ENCODE results near the gene SACM1L. TPM values are rescaled to one million over a fixed set of nuclear protein-coding genes. Genes with fewer than 3 reads are reported as not detected.

SACM1L gene
- total and polyA plus RNA-seq, 2 of the 4 experiments (the other 2 are of a cell fraction), result 19.0 to 40.9 TPM

DNA sequence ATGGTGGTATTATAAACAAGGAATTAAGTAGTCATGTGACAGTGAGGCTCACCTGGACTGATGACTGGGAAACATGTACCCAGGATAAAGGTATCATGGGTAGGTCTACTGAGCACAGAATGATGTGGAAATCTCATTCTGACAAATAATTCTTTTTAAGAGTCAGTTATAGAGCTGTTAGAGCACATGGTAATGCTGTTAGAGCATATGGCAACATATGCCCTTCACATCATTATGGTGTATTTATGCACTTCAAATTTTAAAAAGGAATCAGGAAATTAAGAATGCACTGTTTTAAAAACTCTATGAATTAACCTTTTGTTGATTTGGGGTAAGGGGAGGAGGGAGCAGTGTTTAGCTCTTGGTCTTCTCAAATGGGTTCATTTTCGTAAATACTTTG is 105.5 kb downstream of the SACM1L start:
- Histone ChIP-seq H3K4me2 (ENCODE audit: low read depth, low read length) (no peak overlapping the region), H3K4me3 (ENCODE audit: insufficient read depth, low read depth, low read length) (no peak overlapping the region), H3K9me1 (ENCODE audit: insufficient read depth, low read length) (no peaks in the 10 kb centered on the region), H3K14ac (replicated peaks; ENCODE audit: low read depth, low read length) (no peak overlapping the region), H2BK120ac (ENCODE audit: low read depth, low read length) (no peak overlapping the region), H3K9ac (ENCODE audit: low read depth, low read length) (no peak overlapping the region), H4K8ac (ENCODE audit: low read depth in 2 of 2, low read length in 2 of 2) (no peak overlapping the region), H3K23ac (ENCODE audit: low read depth, low read length) (no peak overlapping the region), H4K91ac (ENCODE audit: insufficient read depth, low read depth, low read length) (no peak overlapping the region), H3K4ac (ENCODE audit: low read depth, low read length) (no peak overlapping the region), H3K27ac (ENCODE audit: insufficient read depth, low read length) (no peak overlapping the region), H3K36me3 (ENCODE audit: control insufficient read depth, insufficient read depth, low read length) (no peaks in the 10 kb centered on the region), H2AK9ac (replicated peaks; ENCODE audit: low read depth, low read length, poor library complexity) (no peak overlapping the region), H3K18ac (ENCODE audit: low read depth, low read length) (no peak overlapping the region), H3K4me1 (ENCODE audit: control insufficient read depth, insufficient read depth, low read length) (peaks cover 5% of the 10 kb centered on the region; the same call in 1 of the 2 replicates), H4K5ac (ENCODE audit: low read depth, low read length) (no peak overlapping the region), H2AFZ (replicated peaks; ENCODE audit: low read length, poor library complexity) (no peak overlapping the region), H3K56ac (ENCODE audit: extremely low read depth, insufficient read depth, low read length) (no peak overlapping the region), H4K20me1 (ENCODE audit: insufficient read depth, low read length) (no peaks in the 10 kb centered on the region; the same call in none of the 2 replicates), H2BK5ac (ENCODE audit: low read depth, low read length, poor library complexity, severe bottlenecking) (no peak overlapping the region), H3K79me1 (ENCODE audit: low read depth in 1 of 2, low read length in 2 of 2) (no peaks in the 10 kb centered on the region), H2AK5ac (ENCODE audit: low read depth, low read length) (no peak overlapping the region), H3K9me3 (ENCODE audit: control insufficient read depth, insufficient read depth, low read length) (peaks cover 6% of the 10 kb centered on the region), H2BK20ac (ENCODE audit: low read depth, low read length) (no peak overlapping the region), H3K27me3 (ENCODE audit: control insufficient read depth, insufficient read depth, low read length) (peaks cover 87% of the 10 kb centered on the region), H2BK15ac (ENCODE audit: low read depth, low read length) (no peak overlapping the region)
- intact Hi-C loops (cut with micrococcal nuclease) (no loop called here), in situ Hi-C loops (cut with MboI; ENCODE audit: low sequenced_read_pairs) (no loop called here), dilution Hi-C loops (cut with HindIII; ENCODE audit: low sequenced_read_pairs, unreplicated experiment) (no loop called here)
- BruUV-seq (replicated peaks), result no TSS peak
- ChIA-PET CTCF (interaction anchor here (0.6 kb wide), 1 partner anchor 170 kb away, joined by 3 read pairs; no protein-coding TSS in a partner anchor), POLR2A (ENCODE audit: unreplicated experiment) (no interaction called here)
- WGBS, 2 experiments (ENCODE audit: extremely low coverage in 2 of 2, insufficient read length in 1 of 2), result no CpG with 5 or more reads among the region's 1 CpG
- no peak for ATAC-seq (ENCODE audit: low read depth)
- TF ChIP-seq, protein P1, sequence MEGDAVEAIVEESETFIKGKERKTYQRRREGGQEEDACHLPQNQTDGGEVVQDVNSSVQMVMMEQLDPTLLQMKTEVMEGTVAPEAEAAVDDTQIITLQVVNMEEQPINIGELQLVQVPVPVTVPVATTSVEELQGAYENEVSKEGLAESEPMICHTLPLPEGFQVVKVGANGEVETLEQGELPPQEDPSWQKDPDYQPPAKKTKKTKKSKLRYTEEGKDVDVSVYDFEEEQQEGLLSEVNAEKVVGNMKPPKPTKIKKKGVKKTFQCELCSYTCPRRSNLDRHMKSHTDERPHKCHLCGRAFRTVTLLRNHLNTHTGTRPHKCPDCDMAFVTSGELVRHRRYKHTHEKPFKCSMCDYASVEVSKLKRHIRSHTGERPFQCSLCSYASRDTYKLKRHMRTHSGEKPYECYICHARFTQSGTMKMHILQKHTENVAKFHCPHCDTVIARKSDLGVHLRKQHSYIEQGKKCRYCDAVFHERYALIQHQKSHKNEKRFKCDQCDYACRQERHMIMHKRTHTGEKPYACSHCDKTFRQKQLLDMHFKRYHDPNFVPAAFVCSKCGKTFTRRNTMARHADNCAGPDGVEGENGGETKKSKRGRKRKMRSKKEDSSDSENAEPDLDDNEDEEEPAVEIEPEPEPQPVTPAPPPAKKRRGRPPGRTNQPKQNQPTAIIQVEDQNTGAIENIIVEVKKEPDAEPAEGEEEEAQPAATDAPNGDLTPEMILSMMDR (conservative IDR thresholded peaks at IDR 0.05; ENCODE audit: low read depth, low read length), result no peak
- TF ChIP-seq POLR2A (IDR thresholded peaks at IDR 0.05; ENCODE audit: low read depth, low read length) (no peak), RCOR1 (IDR thresholded peaks at IDR 0.05; ENCODE audit: insufficient replicate concordance, low read length) (no peak), SMC3 (IDR thresholded peaks at IDR 0.05; ENCODE audit: low read depth, low read length) (no peak), RAD21 (IDR thresholded peaks at IDR 0.05; ENCODE audit: low read length) (no peak), MAFK (IDR thresholded peaks at IDR 0.05; ENCODE audit: low read depth, low read length) (no peak), CEBPB (IDR thresholded peaks at IDR 0.05; ENCODE audit: low read depth, low read length) (no peak), RFX5 (IDR thresholded peaks at IDR 0.05; ENCODE audit: low read depth, low read length) (no peak)
- no peak for DNase-seq

Small RNA genes within 50 kb of the gene (microRNA-seq; reads per million reads assigned to microRNA genes)
- not detected for gene RN7SL145P (ENCODE audit: insufficient read depth, insufficient read length)

Small RNA genes within 50 kb of the gene (small RNA-seq; reads per million reads assigned to genes)
- gene RN7SL145P, result 0 reads per million in 5 experiments

Other genes starting within 250 kb of the SACM1L start
- 21.5 and 22.5 TPM in 2 replicates for gene LIMD1, start 94.6 kb upstream of the SACM1L start, total RNA-seq (2012; rRNA removed)
- gene LIMD1, start 94.6 kb upstream of the SACM1L start, polyA plus RNA-seq (2012; rRNA removed), result 20.5 and 20.9 TPM in 2 replicates
- gene SLC6A20, start 107.1 kb downstream of the SACM1L start, total RNA-seq (2012; rRNA removed), result not detected in 2 replicates
- not detected in 2 replicates for gene SLC6A20, start 107.1 kb downstream of the SACM1L start, polyA plus RNA-seq (2012; rRNA removed)
- gene LZTFL1, start 152.7 kb downstream of the SACM1L start, total RNA-seq (2012; rRNA removed), result 10.4 and 11.4 TPM in 2 replicates
- gene LZTFL1, start 152.7 kb downstream of the SACM1L start, polyA plus RNA-seq (2012; rRNA removed), result 8.3 and 10.3 TPM in 2 replicates
- not detected in 2 replicates for gene CCR9, start 197.1 kb downstream of the SACM1L start, total RNA-seq (2012; rRNA removed)
- not detected in 2 replicates for gene CCR9, start 197.1 kb downstream of the SACM1L start, polyA plus RNA-seq (2012; rRNA removed)

All from IMR-90 (cell line).